Prostate gland (tissue), 2 donors: Measurements from ENCODE around the gene ARL6IP5. TPM values are rescaled to one million over a fixed set of nuclear protein-coding genes. Genes with fewer than 3 reads are reported as not detected.

ENCODE experiments used
- DNase-seq: peaks from one replicate; pipeline ENCODE4 v3.0.0-alpha.2; 2019; ENCODE audit warnings: low spot score
- H3K27ac ChIP-seq, 2 donors: fragments of 200-600 bp; sonication (generic); 2 replicates each; pipeline ENCODE4 v1.5.1; 2017 to 2019
- H3K27me3 ChIP-seq: fragments of 200-600 bp; sonication (generic); replicated peaks from 2 replicates; pipeline ENCODE4 v1.5.1; 2019; ENCODE audit not compliant: insufficient read depth
- H3K36me3 ChIP-seq, 2 donors: fragments of 200-600 bp; sonication (generic); 1 replicate in 1 of 2; 2 replicates in 1 of 2; pipeline versions ENCODE4 v1.5.1 to v1.8.1; 2017 to 2019
- H3K4me1 ChIP-seq: fragments of 200-600 bp; sonication (generic); replicated peaks from 2 replicates; pipeline ENCODE4 v1.5.1; 2019
- H3K4me3 ChIP-seq, 2 donors: fragments of 200-600 bp; sonication (generic); 2 replicates each; pipeline ENCODE4 v1.5.1; 2017 to 2019
- H3K9me3 ChIP-seq: fragments of 200-600 bp; sonication (generic); 2 replicates; pipeline ENCODE4 v1.5.1; 2017
- POLR2A ChIP-seq: fragments of 450-650 bp; IDR thresholded peaks from one replicate; pipeline ENCODE4 v1.6.1; 2016; ENCODE audit warnings: antibody characterized with exemption, mild to moderate bottlenecking
- POLR2AphosphoS5 ChIP-seq: sonication (generic); formaldehyde crosslinking; IDR thresholded peaks from one replicate; pipeline ENCODE4 v1.6.1; 2017; ENCODE audit warnings: antibody characterized with exemption
- WGBS: methylation state at CpG from one replicate; pipeline ENCODE4 v1.1.5; 2018; 5-methylcytosine and 5-hydroxymethylcytosine counted together
- intact Hi-C: fragments of 100-400 bp; cut with DNase I; formaldehyde crosslinking; loops from one replicate; pipeline ENCODE4 v1.14.2; 2022
- total RNA-seq, 2 donors: library from RNA; depleted of rRNA; stranded (reverse); fragments of >200 nt; gene quantifications; one replicate each; pipeline ENCODE4 v1.1.0, GENCODE V29; 2016
- TF ChIP-seq, protein P1 (sequence below), 4 experiments: fragments of 200-600 bp in 2 of 4; fragments of 450-650 bp in 2 of 4; sonication (generic) in 2 of 4; IDR thresholded peaks; 1 replicate in 3 of 4; 2 replicates in 1 of 4; pipeline ENCODE4 v1.5.1; 2016 to 2019; ENCODE audit warnings: antibody characterized with exemption in 4 of 4, mild to moderate bottlenecking in 2 of 4, moderate library complexity in 2 of 4

Gene ARL6IP5
- total RNA-seq, 2 donors from 2014 or later, result 102 to 169 TPM

DNA sequence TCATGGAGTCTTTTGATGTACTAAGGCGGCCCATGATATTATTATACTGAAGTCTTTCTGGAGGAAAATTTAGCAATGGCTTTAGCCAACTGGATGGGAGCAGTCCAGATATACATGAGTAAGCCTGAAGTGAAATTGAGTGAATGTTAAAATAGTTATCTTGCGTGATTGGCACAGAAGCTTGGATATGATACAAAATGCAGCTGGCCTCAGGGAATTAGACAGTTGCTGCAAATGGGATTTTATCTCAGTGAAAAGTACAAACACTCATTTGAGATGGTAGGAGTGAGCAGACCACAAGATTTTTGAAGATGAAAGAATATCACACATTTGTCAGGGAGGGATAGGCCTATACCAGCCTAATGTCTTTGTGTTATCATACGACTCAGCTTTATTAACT lies 28.8 kb downstream of the ARL6IP5 start:
- H3K27me3 ChIP-seq, result no peaks in the 10 kb centered on the region
- TF ChIP-seq POLR2AphosphoS5 (no peak), POLR2A (no peak)
- TF ChIP-seq, protein P1, sequence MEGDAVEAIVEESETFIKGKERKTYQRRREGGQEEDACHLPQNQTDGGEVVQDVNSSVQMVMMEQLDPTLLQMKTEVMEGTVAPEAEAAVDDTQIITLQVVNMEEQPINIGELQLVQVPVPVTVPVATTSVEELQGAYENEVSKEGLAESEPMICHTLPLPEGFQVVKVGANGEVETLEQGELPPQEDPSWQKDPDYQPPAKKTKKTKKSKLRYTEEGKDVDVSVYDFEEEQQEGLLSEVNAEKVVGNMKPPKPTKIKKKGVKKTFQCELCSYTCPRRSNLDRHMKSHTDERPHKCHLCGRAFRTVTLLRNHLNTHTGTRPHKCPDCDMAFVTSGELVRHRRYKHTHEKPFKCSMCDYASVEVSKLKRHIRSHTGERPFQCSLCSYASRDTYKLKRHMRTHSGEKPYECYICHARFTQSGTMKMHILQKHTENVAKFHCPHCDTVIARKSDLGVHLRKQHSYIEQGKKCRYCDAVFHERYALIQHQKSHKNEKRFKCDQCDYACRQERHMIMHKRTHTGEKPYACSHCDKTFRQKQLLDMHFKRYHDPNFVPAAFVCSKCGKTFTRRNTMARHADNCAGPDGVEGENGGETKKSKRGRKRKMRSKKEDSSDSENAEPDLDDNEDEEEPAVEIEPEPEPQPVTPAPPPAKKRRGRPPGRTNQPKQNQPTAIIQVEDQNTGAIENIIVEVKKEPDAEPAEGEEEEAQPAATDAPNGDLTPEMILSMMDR (IDR thresholded peaks at IDR 0.05), result no peak
- no peak overlapping the region for H3K27ac ChIP-seq
- no peaks in the 10 kb centered on the region for H3K36me3 ChIP-seq
- H3K9me3 ChIP-seq, result no peaks in the 10 kb centered on the region
- H3K4me1 ChIP-seq, result no peaks in the 10 kb centered on the region
- 72% methylated on average over 3 of the region's 3 CpGs for WGBS
- no peak overlapping the region for H3K4me3 ChIP-seq
- intact Hi-C loops, result no loop called here
- DNase-seq, result no peak

DNA sequence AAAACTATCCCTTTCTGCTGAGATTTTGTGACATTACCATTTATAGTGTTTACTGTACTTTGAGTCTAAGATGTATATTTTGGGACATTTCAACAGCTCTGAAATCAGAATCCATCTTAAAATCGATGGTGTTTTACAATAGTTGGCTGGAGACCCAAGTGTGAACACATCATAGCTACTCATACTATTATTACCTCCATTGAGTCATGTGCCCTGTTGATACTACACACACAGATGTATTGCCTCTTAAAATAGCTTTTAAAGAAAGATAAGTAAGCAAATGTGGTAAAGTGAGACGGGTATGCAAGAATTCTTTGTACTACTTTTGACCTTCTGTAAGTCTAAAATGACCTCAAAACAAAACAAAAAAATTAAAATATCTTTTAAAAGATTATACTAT lies 31.0 kb downstream of the ARL6IP5 start:
- Histone ChIP-seq H3K27me3 (no peaks in the 10 kb centered on the region), H3K4me3 (no peak overlapping the region), H3K27ac (no peak overlapping the region), H3K4me1 (no peaks in the 10 kb centered on the region), H3K36me3 (no peaks in the 10 kb centered on the region), H3K9me3 (no peaks in the 10 kb centered on the region)
- DNase-seq, result no peak
- intact Hi-C loops, result no loop called here
- WGBS, result 33% methylated on average over 2 of the region's 2 CpGs
- TF ChIP-seq POLR2AphosphoS5 (no peak), POLR2A (no peak)
- TF ChIP-seq, protein P1 (IDR thresholded peaks at IDR 0.05), result no peak

DNA sequence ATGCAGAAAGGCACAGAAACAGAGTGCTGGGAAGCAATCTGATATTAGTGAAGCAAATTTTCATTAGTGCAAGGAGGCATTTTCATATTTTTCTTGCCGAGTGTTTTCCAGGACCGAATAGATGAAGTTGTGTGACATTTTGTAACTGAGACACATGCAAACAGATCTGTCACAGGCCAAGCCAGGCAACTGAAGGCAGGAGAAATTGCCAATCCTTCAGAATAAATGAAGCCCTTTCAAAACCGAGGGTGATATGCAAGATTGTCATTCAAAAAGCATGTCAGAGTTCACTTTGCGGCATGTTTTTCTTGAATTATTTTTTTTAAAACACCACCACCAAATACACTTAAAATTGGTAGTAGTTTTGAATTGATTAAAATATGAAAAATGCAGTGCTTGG lies 31.4 kb downstream of the ARL6IP5 start:
- Histone ChIP-seq H3K27ac (no peak overlapping the region), H3K27me3 (no peaks in the 10 kb centered on the region), H3K4me3 (no peak overlapping the region), H3K4me1 (no peaks in the 10 kb centered on the region), H3K9me3 (no peaks in the 10 kb centered on the region), H3K36me3 (no peaks in the 10 kb centered on the region)
- no peak for TF ChIP-seq POLR2AphosphoS5
- TF ChIP-seq POLR2A, result no peak
- TF ChIP-seq, protein P1 (IDR thresholded peaks at IDR 0.05), result no peak
- no peak for DNase-seq
- 60% methylated on average over 4 of the region's 4 CpGs for WGBS
- intact Hi-C loops, result no loop called here

DNA sequence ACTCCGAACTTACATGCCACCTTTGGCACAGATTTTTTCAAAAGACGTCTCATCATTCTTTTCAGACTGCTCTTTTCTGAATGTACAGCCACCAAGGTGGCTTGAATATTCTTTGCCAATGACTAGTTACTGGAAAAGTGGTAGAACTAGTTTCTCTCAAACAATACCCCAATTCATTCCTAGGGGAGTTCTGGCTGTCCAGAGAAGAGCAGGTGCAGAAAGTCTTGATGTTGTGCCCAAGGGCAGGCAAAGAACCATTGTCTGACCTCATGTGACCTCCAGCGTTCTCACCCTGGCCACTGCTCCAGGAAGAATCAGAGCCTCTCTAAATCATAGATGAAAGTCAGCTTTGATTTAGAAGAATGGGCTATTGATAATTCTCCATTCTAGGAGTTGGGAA lies 32.2 kb downstream of the ARL6IP5 start:
- H3K27me3 ChIP-seq, result no peaks in the 10 kb centered on the region
- no peaks in the 10 kb centered on the region for H3K36me3 ChIP-seq
- WGBS, result 44% methylated on average over 3 of the region's 3 CpGs
- H3K27ac ChIP-seq, result peak overlapping the region in 1 of 2 donors; percentile 21
- no peaks in the 10 kb centered on the region for H3K4me1 ChIP-seq
- intact Hi-C loops, result no loop called here
- no peaks in the 10 kb centered on the region for H3K9me3 ChIP-seq
- H3K4me3 ChIP-seq, result no peak overlapping the region
- no peak for DNase-seq
- TF ChIP-seq, protein P1 (IDR thresholded peaks at IDR 0.05), result no peak
- no peak for TF ChIP-seq POLR2AphosphoS5
- TF ChIP-seq POLR2A, result no peak

DNA sequence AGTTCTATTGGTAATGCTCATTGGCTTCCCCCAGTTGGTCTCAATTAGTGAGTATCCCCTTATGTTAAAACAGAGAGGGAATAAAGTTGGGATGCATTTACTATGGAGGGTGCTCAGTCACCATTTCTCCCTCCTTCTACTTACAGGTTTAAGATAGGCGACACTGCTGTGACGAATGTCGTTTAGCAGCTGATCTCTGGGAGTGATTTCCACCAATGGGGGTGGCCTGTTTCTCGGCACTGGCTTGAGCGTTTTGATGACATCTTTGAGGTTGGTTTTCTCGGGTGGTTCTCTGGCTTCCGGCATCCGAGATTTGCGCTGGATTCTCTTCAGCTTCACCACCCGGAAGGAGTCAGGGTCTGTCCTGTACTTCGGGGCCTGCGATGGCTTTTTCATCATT lies 33.8 kb downstream of the ARL6IP5 start:
- TF ChIP-seq, protein P1 (IDR thresholded peaks at IDR 0.05), result no peak
- TF ChIP-seq POLR2AphosphoS5 (no peak), POLR2A (no peak)
- Histone ChIP-seq H3K27ac (no peak overlapping the region), H3K27me3 (no peaks in the 10 kb centered on the region), H3K36me3 (no peaks in the 10 kb centered on the region), H3K4me1 (no peaks in the 10 kb centered on the region), H3K4me3 (no peak overlapping the region), H3K9me3 (no peaks in the 10 kb centered on the region)
- DNase-seq, result no peak
- 98% methylated on average over 12 of the region's 12 CpGs for WGBS
- intact Hi-C loops, result no loop called here
